Ovary (tissue), 9 donors: ENCODE measurements around the gene PARP9. TPM values are rescaled to one million over a fixed set of nuclear protein-coding genes. Genes with fewer than 3 reads are reported as not detected.
"Not testable (repeated sequence)": the region's sequence is repeated elsewhere in the genome, so short reads cannot be mapped to it uniquely, and the experiment has no call there.

Experiments
- DNase-seq, 5 donors: peaks; one replicate each; pipeline ENCODE4 v3.0.0-alpha.2; 2019 to 2020
- H3K27ac ChIP-seq, 2 donors: fragments of 200-600 bp; one replicate each; pipeline versions ENCODE4 v1.5.1 to v1.8.0; 2019 to 2022
- H3K27me3 ChIP-seq: fragments of 200-600 bp; one replicate; pipeline ENCODE4 v1.8.0; 2022
- H3K36me3 ChIP-seq: fragments of 200-600 bp; sonication (generic); one replicate; pipeline ENCODE4 v1.5.1; 2019
- H3K4me1 ChIP-seq: one replicate; pipeline ENCODE4 v1.8.1; 2013; ENCODE audit warnings: mild to moderate bottlenecking, moderate library complexity; ENCODE audit not compliant: insufficient read depth
- H3K4me3 ChIP-seq: fragments of 200-600 bp; sonication (generic); one replicate; pipeline ENCODE4 v1.5.1; 2017
- H3K9me3 ChIP-seq, 2 donors: fragments of 200-600 bp in 1 of 2; sonication (generic) in 1 of 2; one replicate each; pipeline versions ENCODE4 v1.5.1 to v1.8.1; 2013 to 2019; ENCODE audit warnings: mild to moderate bottlenecking in 1 of 2, moderate library complexity in 1 of 2
- EP300 ChIP-seq: sonication (generic); formaldehyde crosslinking; IDR thresholded peaks from one replicate; pipeline ENCODE4 v1.6.1; 2017; ENCODE audit warnings: antibody characterized with exemption
- POLR2A ChIP-seq: fragments of 450-650 bp; IDR thresholded peaks from one replicate; pipeline ENCODE4 v1.6.1; 2017; ENCODE audit warnings: antibody characterized with exemption, mild to moderate bottlenecking, moderate library complexity
- WGBS, 3 donors: extraction: QIAGEN DNeasy Blood & Tissue Kit in 1 of 3; methylation state at CpG; one replicate each; pipeline versions ENCODE4 v1.1.5 to v1.1.7; 2013 to 2017; 5-methylcytosine and 5-hydroxymethylcytosine counted together
- intact Hi-C, 4 donors: fragments of 100-400 bp; cut with DNase I; formaldehyde crosslinking; loops; one replicate each; pipeline versions ENCODE4 v1.11.0 to v1.15.1; 2022 to 2023
- polyA plus RNA-seq, 2 donors: library from polyadenylated mRNA; stranded (reverse); fragments of 200-250 nt in 1 of 2; fragments of 350-450 nt in 1 of 2; fragmentation: Illumina TruSeq in 1 of 2; extraction: RNeasy Lipid Tissue Mini Kit (QIAGEN cat#74804) in 1 of 2; gene quantifications; one replicate each; pipeline ENCODE4 v1.2.3, GENCODE V29; 2013 to 2014
- total RNA-seq, 7 donors: library from RNA; depleted of rRNA in 2 of 7; stranded (reverse); fragments of >200 nt in 2 of 7; fragmentation: NEBNext Ultra II Directional in 3 of 7; extraction: Animal tissue kit (Norgen Biotek cat#: 25700) in 3 of 7; gene quantifications; one replicate each; pipeline versions ENCODE4 v1.1.0 to v1.2.4, GENCODE V29; 2016 to 2023
- TF ChIP-seq, protein P1 (sequence below), 3 donors: fragments of 450-650 bp in 2 of 3; fragments of 200-600 bp in 1 of 3; IDR thresholded peaks; one replicate each; pipeline versions ENCODE4 v1.5.1 to v1.8.0; 2016 to 2022; ENCODE audit warnings: antibody characterized with exemption in 3 of 3, mild to moderate bottlenecking in 1 of 3
- donor health status: DM: no; HTN: no; CAD: no; lungs with moderate emphysema.
- donor health status: DM: no; HTN: no; CAD: no.
- donor health status: Bipolar disorder and iron deficiency.
- donor health status: DM: yes; HTN: yes; CAD: no.
- donor health status: DM: no; HTN: no; CAD: no.
- donor health status: DM: yes; HTN: yes; CAD: no.

The PARP9 gene
- total and polyA plus RNA-seq, 9 donors, result 14.4 to 46.2 (median 23.0) TPM

DNA sequence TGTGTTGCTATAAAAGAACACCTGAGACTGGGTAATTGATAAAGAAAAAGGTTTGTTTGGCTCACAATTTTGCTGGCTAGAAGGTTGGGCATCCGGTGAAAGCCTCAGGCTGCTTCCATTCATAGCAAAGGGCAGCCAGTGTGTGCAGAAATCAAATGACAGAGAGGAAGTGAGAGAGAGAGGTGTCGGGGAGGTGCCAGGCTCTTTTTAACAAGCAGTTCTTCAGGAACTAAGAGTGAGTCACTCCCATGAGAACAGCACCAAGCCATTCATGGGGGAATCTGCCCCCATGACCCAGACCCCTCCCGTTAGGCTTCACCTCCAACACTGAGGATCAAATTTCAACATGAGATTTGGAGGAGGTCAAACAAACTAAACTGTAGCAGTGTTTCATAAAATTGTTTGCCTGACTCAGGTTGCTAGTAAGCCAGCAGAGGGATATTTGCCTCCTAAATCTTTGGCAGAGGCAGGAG, 8.9 kb upstream of the PARP9 start:
- WGBS, 3 donors, result 51 to 57% (median 54%) methylated on average over 3 of the region's 3 CpGs
- Histone ChIP-seq H3K27ac (no peak overlapping the region), H3K4me1 (no peaks in the 10 kb centered on the region), H3K4me3 (no peak overlapping the region), H3K9me3 (no peaks in the 10 kb centered on the region), H3K36me3 (no peaks in the 10 kb centered on the region), H3K27me3 (no peaks in the 10 kb centered on the region)
- DNase-seq, result peak in 2 of 5 donors; percentile 26 to 37
- intact Hi-C loops, result no loop called here
- TF ChIP-seq POLR2A, result no peak
- TF ChIP-seq, protein P1, sequence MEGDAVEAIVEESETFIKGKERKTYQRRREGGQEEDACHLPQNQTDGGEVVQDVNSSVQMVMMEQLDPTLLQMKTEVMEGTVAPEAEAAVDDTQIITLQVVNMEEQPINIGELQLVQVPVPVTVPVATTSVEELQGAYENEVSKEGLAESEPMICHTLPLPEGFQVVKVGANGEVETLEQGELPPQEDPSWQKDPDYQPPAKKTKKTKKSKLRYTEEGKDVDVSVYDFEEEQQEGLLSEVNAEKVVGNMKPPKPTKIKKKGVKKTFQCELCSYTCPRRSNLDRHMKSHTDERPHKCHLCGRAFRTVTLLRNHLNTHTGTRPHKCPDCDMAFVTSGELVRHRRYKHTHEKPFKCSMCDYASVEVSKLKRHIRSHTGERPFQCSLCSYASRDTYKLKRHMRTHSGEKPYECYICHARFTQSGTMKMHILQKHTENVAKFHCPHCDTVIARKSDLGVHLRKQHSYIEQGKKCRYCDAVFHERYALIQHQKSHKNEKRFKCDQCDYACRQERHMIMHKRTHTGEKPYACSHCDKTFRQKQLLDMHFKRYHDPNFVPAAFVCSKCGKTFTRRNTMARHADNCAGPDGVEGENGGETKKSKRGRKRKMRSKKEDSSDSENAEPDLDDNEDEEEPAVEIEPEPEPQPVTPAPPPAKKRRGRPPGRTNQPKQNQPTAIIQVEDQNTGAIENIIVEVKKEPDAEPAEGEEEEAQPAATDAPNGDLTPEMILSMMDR (IDR thresholded peaks at IDR 0.05), result no peak
- no peak for TF ChIP-seq EP300

- Histone ChIP-seq H3K4me3 (no peak overlapping the region), H3K36me3 (no peaks in the 10 kb centered on the region), H3K27me3 (no peaks in the 10 kb centered on the region), H3K27ac (no peak overlapping the region), H3K9me3 (no peaks in the 10 kb centered on the region), H3K4me1 (peaks cover 1% of the 10 kb centered on the region)
- intact Hi-C loops, result loop anchor here in 2 of 4 donors (5.0 to 10.0 kb wide), 2 partner anchors 114 to 116 kb away; partner anchors contain the start of gene PARP14 (in 2 of the 2)
- no peak for DNase-seq
- TF ChIP-seq POLR2A (no peak), EP300 (no peak)
- TF ChIP-seq, protein P1 (IDR thresholded peaks at IDR 0.05), result no peak
- 66 to 68% (median 68%) methylated on average over 3 of the region's 3 CpGs for WGBS, 3 donors
These were observed 4.7 kb upstream of the PARP9 start for GRCh38 chr3:122568755-122569154.

DNA sequence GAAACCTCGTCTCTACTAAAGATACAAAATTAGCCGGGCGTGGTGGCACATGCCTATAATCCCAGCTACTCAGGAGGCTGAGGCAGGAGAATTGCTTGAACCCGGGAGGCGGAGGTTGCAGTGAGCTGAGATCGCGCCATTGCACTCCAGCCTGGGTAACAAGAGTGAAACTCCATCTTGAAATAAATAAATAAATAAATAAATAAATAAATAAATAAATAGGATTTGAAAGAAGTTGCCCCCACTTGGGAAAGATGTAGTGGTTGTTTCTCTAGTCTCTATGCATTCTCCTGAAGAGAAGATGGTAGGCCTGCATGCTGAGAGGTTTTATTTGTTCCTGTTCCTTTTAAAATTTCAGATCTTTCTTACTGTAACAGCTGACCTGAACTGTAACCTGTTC, 4.0 kb upstream of the PARP9 start:
- intact Hi-C loops, result loop anchor here in 2 of 4 donors (5.0 to 10.0 kb wide), 2 partner anchors 114 to 117 kb away; partner anchors contain the start of gene PARP14 (in 2 of the 2)
- not testable (repeated sequence) for H3K36me3 ChIP-seq, H3K27me3 ChIP-seq, H3K27ac ChIP-seq, H3K4me3 ChIP-seq, H3K9me3 ChIP-seq, H3K4me1 ChIP-seq, DNase-seq
- WGBS, 3 donors, result 95 to 99% (median 97%) methylated on average over 7 of the region's 7 CpGs

DNA sequence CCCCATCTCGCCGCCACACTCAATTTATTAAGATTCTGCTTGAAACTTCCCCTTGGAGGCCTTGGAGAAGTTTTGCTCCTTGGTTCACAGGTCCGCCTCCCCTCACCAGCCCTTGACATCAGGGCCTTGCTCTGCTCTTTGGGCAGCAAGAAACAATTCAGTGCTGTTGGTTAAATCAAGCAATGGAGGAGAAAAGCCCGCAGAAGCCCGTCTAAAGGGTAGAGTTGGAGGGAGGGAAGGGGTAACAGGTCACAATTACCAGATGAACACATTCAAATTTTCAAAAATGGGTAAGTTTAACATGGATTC, 429 bp downstream of the PARP9 start:
- peak in 2 of 5 donors; percentile 22 to 31 for DNase-seq
- TF ChIP-seq, protein P1 (IDR thresholded peaks at IDR 0.05), result no peak
- TF ChIP-seq EP300 (no peak), POLR2A (no peak)
- H3K36me3 ChIP-seq, result no peaks in the 10 kb centered on the region
- WGBS, 3 donors, result 14 to 16% (median 14%) methylated on average over 5 of the region's 5 CpGs
- H3K27ac ChIP-seq, result peak overlapping the region; percentile 86 to 93
- no peaks in the 10 kb centered on the region for H3K27me3 ChIP-seq
- peak overlapping the region; percentile 76 for H3K4me3 ChIP-seq
- no peaks in the 10 kb centered on the region for H3K9me3 ChIP-seq
- H3K4me1 ChIP-seq, result peaks cover 5% of the 10 kb centered on the region
- intact Hi-C loops, result loop anchor here in 3 of 4 donors (5.0 to 10.0 kb wide), 3 partner anchors 114 to 121 kb away; partner anchors contain the start of gene PARP14 (in 2 of the 3)

DNA sequence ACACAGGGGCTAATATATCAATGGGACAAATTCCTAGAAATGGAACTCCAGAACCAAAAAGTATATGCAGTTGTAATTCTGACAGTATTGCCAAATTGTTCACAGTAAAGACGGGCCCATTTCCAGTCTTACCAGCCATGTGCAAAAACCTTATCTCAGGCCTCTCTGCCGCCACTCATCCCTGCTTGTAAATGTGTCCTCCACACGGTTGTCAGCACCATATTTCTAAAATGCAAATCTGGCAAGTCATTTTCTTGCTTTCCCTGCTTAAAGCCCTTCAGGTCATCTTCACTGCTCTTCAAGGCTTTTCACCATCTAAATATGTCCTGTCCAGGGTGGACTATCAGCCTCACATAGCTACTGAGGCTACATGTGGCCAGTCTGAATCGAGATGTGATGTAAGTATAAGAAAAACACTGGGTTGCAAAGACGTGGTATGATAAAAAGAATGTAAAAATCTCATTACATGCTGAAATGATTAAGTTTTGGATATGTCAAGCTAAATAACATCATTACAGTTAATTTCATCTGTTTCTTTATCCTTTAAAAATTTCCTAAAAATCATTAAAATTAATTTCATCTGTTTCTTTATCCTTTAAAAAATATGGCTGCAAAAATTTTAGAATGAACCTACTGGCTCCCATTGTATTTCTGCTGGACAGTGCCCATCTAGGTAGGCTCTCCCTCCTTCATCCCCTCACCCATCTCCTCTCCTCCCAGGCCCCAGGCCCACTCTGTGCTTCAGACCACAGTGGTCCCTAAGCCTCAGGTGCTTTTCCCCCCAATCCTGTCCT, 980 bp downstream of the PARP9 start:
- H3K4me1 ChIP-seq, result peaks cover 5% of the 10 kb centered on the region
- no peak for DNase-seq
- H3K4me3 ChIP-seq, result peak overlapping the region; percentile 76
- WGBS, 3 donors, result 37 to 47% (median 41%) methylated on average over 5 of the region's 5 CpGs
- H3K9me3 ChIP-seq, result no peaks in the 10 kb centered on the region
- peak overlapping the region; percentile 86 to 93 for H3K27ac ChIP-seq
- H3K36me3 ChIP-seq, result no peaks in the 10 kb centered on the region
- intact Hi-C loops, result loop anchor here in 3 of 4 donors (5.0 to 10.0 kb wide), 3 partner anchors 114 to 122 kb away; partner anchors contain the start of gene PARP14 (in 2 of the 3)
- H3K27me3 ChIP-seq, result no peaks in the 10 kb centered on the region
- no peak for TF ChIP-seq POLR2A
- TF ChIP-seq EP300, result no peak
- TF ChIP-seq, protein P1 (IDR thresholded peaks at IDR 0.05), result no peak
